MM.1S (cell line): ENCODE measurements around the gene LIF.

Source experiments
- DNase-seq: peaks from one replicate; pipeline ENCODE4 v3.0.0-alpha.2; 2015
- H2AFZ ChIP-seq: fragments of 300-600 bp; sonication (generic); 2 replicates; pipeline ENCODE4 v1.6.0; 2016; ENCODE audit warnings: antibody characterized with exemption, low read length
- H3F3A ChIP-seq: fragments of 300-600 bp; sonication (generic); 2 replicates; pipeline ENCODE4 v1.6.1; 2016; ENCODE audit warnings: mild to moderate bottlenecking, antibody characterized with exemption, low read length, moderate library complexity, mixed read lengths; ENCODE audit not compliant: insufficient read depth
- H3K27ac ChIP-seq: fragments of 300-600 bp; sonication (generic); 2 replicates; pipeline ENCODE4 v1.5.1; 2016; ENCODE audit warnings: mild to moderate bottlenecking, low read length
- H3K27me3 ChIP-seq: fragments of 300-600 bp; sonication (generic); replicated peaks from 2 replicates; pipeline ENCODE4 v1.6.0; 2016; ENCODE audit warnings: low read length; ENCODE audit not compliant: insufficient read depth
- H3K36me3 ChIP-seq: fragments of 300-600 bp; sonication (generic); replicated peaks from 2 replicates; pipeline ENCODE4 v1.6.1; 2016; ENCODE audit warnings: mild to moderate bottlenecking, low read length, mixed read lengths; ENCODE audit not compliant: insufficient read depth
- H3K4me1 ChIP-seq: fragments of 300-600 bp; sonication (generic); 2 replicates; pipeline ENCODE4 v1.6.1; 2016; ENCODE audit warnings: low read length, mixed read lengths
- H3K4me2 ChIP-seq: fragments of 300-600 bp; sonication (generic); 2 replicates; pipeline ENCODE4 v1.6.0; 2016; ENCODE audit warnings: low read depth, low read length
- H3K4me3 ChIP-seq: fragments of 300-600 bp; sonication (generic); 2 replicates; pipeline ENCODE4 v1.5.1; 2016; ENCODE audit warnings: low read length, mixed read lengths
- H3K79me2 ChIP-seq: fragments of 300-600 bp; sonication (generic); 2 replicates; pipeline ENCODE4 v1.6.1; 2016; ENCODE audit warnings: mixed run types, low read length, mixed read lengths
- H3K9ac ChIP-seq: fragments of 300-600 bp; sonication (generic); 2 replicates; pipeline ENCODE4 v1.6.1; 2016; ENCODE audit warnings: low read length, mixed read lengths
- H3K9me2 ChIP-seq: fragments of 300-600 bp; sonication (generic); replicated peaks from 2 replicates; pipeline ENCODE4 v1.6.1; 2016; ENCODE audit warnings: mild to moderate bottlenecking, low read length, mixed read lengths; ENCODE audit not compliant: insufficient read depth
- H3K9me3 ChIP-seq: fragments of 300-600 bp; sonication (generic); replicated peaks from 2 replicates; pipeline ENCODE4 v1.6.1; 2016; ENCODE audit warnings: mild to moderate bottlenecking, low read length, mixed read lengths; ENCODE audit not compliant: insufficient read depth
- H4K20me1 ChIP-seq: fragments of 300-600 bp; sonication (generic); 2 replicates; pipeline ENCODE4 v1.6.1; 2016; ENCODE audit warnings: mild to moderate bottlenecking, low read length, moderate library complexity, mixed read lengths; ENCODE audit not compliant: insufficient read depth
- EZH2 ChIP-seq: fragments of 300-600 bp; sonication (generic); optimal IDR thresholded peaks from 2 replicates; pipeline ENCODE3; 2017; ENCODE audit warnings: low read depth, mild to moderate bottlenecking, antibody characterized with exemption, low read length, mixed read lengths
- EZH2phosphoT487 ChIP-seq: fragments of 300-600 bp; sonication (generic); IDR thresholded peaks from 2 replicates; pipeline ENCODE4 v1.6.1; 2018; ENCODE audit warnings: antibody characterized with exemption, low read length
- TF ChIP-seq, protein P1 (sequence below): fragments of 300-600 bp; sonication (generic); IDR thresholded peaks from 2 replicates; pipeline ENCODE4 v1.5.1; 2016; ENCODE audit warnings: antibody characterized with exemption, low read length, mixed read lengths

The LIF gene

DNA sequence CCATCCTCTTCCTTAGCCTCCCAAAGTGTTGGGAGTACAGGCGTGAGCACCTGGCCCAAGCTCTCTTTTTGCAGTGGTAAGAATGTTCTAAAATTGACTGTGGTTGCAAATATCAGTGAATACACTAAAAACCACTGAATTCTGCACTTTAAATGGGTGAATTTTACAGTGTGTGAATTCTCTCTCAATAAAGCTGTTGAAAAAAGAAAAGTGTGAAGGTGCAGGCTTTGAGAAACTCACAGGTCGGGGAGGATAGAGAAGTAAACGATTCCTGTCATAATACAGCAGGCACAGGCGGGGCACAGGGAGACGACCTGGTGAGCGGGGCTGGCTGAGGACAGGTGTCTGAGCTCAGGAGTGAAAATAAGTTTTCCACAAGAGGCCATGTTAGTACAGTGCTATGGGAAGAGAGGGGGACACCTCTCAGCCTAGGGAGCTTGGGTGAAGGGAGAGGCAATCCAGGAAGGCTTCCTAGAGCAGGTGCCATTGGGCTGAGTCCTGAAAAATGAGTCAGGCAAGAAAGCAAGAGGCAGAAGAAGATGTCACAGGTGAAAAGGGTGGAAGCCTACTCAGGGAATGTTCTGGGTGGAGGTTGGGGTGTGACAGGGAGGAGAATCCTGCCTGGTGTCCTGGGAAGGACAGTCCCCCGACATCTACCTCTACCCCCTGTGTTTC is 26.1 kb downstream of the LIF start:
- H4K20me1 ChIP-seq: no peaks in the 10 kb centered on the region
- H3K27ac ChIP-seq: peak overlapping the region; percentile 45; the same call in 1 of the 2 replicates
- peaks cover 23% of the 10 kb centered on the region for H3F3A ChIP-seq
- no peaks in the 10 kb centered on the region for H3K9me3 ChIP-seq
- 0 out of 2 replicates have a peak overlapping the region, but pooled peaks have one; percentile 6 for H3K4me3 ChIP-seq
- TF ChIP-seq EZH2 (no peak), EZH2phosphoT487 (no peak)
- TF ChIP-seq, protein P1, sequence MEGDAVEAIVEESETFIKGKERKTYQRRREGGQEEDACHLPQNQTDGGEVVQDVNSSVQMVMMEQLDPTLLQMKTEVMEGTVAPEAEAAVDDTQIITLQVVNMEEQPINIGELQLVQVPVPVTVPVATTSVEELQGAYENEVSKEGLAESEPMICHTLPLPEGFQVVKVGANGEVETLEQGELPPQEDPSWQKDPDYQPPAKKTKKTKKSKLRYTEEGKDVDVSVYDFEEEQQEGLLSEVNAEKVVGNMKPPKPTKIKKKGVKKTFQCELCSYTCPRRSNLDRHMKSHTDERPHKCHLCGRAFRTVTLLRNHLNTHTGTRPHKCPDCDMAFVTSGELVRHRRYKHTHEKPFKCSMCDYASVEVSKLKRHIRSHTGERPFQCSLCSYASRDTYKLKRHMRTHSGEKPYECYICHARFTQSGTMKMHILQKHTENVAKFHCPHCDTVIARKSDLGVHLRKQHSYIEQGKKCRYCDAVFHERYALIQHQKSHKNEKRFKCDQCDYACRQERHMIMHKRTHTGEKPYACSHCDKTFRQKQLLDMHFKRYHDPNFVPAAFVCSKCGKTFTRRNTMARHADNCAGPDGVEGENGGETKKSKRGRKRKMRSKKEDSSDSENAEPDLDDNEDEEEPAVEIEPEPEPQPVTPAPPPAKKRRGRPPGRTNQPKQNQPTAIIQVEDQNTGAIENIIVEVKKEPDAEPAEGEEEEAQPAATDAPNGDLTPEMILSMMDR: no peak
- H3K4me1 ChIP-seq: peaks cover 45% of the 10 kb centered on the region
- no peaks in the 10 kb centered on the region for H3K79me2 ChIP-seq
- DNase-seq: peak; percentile 16
- peak overlapping the region; percentile 54 for H3K4me2 ChIP-seq
- H3K36me3 ChIP-seq: no peaks in the 10 kb centered on the region
- no peak overlapping the region for H3K9ac ChIP-seq
- H2AFZ ChIP-seq: peak overlapping the region; percentile 12; the same call in 1 of the 2 replicates
- no peaks in the 10 kb centered on the region for H3K9me2 ChIP-seq
- peaks cover 17% of the 10 kb centered on the region for H3K27me3 ChIP-seq

DNA sequence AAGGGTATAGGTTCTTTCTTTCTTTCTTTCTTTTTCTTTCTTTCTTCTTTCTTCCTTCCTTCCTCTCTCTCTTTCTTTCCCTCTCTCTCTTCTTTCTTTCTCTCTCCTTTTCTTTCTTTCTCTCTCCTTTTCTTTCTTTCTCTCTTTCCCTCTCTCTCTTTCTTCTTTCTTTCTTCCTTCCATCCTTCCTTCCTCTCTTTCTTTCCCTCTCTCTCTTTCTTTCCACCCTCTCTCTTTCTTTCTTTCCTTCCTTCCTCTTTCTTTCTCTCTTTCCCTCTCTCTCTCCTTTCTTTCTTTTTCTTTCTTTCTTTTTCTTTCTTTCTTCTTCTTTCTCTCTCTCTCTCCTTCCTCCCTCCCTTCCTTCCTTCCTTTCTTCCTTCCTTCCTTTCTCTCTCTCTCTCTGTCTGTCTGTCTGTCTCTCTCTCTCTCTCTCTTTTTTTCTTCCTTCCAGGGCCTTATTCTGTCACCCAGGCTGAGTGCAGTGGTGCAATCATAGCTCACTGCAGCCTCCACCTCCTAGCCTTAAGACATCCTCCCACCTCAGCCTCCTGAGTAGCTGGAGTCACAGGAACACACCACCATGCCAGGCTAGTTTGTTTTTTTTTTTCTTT is 26.8 kb downstream of the LIF start:
- Histone ChIP-seq H3K9ac (no peak overlapping the region), H3K79me2 (no peaks in the 10 kb centered on the region), H2AFZ (no peak overlapping the region), H3K9me3 (no peaks in the 10 kb centered on the region), H3K4me2 (peak overlapping the region; percentile 54; the same call in 1 of the 2 replicates), H3K27ac (peak overlapping the region; percentile 45; the same call in 1 of the 2 replicates), H3K4me3 (no peak overlapping the region), H3K36me3 (no peaks in the 10 kb centered on the region), H3K9me2 (no peaks in the 10 kb centered on the region), H3K27me3 (peaks cover 20% of the 10 kb centered on the region), H3K4me1 (peaks cover 39% of the 10 kb centered on the region), H3F3A (peaks cover 19% of the 10 kb centered on the region), H4K20me1 (no peaks in the 10 kb centered on the region)
- DNase-seq: no peak
- TF ChIP-seq, protein P1: no peak
- TF ChIP-seq EZH2: no peak

DNA sequence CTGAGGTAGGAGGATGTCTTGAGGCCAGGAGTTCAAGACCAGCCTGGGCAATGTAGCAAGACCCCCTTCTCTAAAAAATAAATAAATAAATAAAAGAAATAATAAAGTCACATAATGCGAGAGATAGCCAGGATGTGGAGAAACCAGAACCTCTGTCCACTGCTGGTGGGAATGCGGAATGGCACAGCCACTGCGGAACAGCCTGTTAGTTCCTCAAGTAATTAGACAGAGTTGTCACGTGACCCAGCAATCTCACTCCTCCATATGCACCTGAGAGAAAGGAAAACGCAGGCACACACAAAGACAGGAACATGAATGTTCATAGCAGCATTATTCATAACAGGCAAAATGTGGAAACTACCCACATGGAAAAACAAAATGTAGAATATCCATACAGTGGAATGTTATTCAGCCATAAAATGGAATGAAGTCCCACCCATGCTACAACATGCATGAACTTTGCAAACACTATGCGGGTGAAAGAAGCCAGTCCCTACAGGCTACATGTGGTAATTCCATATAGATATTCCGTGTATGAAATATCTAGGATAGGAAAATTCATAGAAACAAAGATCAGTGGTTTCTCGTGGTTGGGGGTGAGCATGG is 27.4 kb downstream of the LIF start:
- TF ChIP-seq EZH2phosphoT487 (no peak), EZH2 (no peak)
- TF ChIP-seq, protein P1: no peak
- H3K4me2 ChIP-seq: no peak overlapping the region
- H4K20me1 ChIP-seq: no peaks in the 10 kb centered on the region
- H2AFZ ChIP-seq: no peak overlapping the region
- H3K36me3 ChIP-seq: no peaks in the 10 kb centered on the region
- H3K27ac ChIP-seq: no peak overlapping the region
- H3F3A ChIP-seq: peaks cover 13% of the 10 kb centered on the region
- peaks cover 23% of the 10 kb centered on the region for H3K27me3 ChIP-seq
- peaks cover 33% of the 10 kb centered on the region for H3K4me1 ChIP-seq
- H3K79me2 ChIP-seq: no peaks in the 10 kb centered on the region
- no peak overlapping the region for H3K9ac ChIP-seq
- H3K4me3 ChIP-seq: no peak overlapping the region
- H3K9me3 ChIP-seq: no peaks in the 10 kb centered on the region
- DNase-seq: no peak
- no peaks in the 10 kb centered on the region for H3K9me2 ChIP-seq
